Right ventricle myocardium inferior (tissue), 1 donor: ENCODE data around the gene GUCA1C. TPM values are rescaled to one million over a fixed set of nuclear protein-coding genes. Genes with fewer than 3 reads are reported as not detected.

Experiments used
- ATAC-seq: fragments of 200-7000 bp; cut with Tn5 transposase; one replicate; pipeline ENCODE4 v1.9.1; 2020; ENCODE audit warnings: mild to moderate bottlenecking, moderate library complexity
- DNase-seq: peaks from one replicate; pipeline ENCODE4 v3.0.0; 2021; ENCODE audit errors: missing footprints
- intact Hi-C: fragments of 100-400 bp; cut with DNase I; formaldehyde crosslinking; loops from one replicate; pipeline ENCODE4 v1.11.0; 2022
- total RNA-seq: library from RNA; stranded (reverse); fragmentation: NEBNext Ultra II Directional; extraction: Animal tissue kit (Norgen Biotek cat#: 25700); gene quantifications from one replicate; pipeline ENCODE4 v1.2.1, GENCODE V29; 2021
- donor health status: DM: no; HTN: yes; CAD: no; lungs with severe emphysema.

The GUCA1C gene
- total RNA-seq, 1 donor from 2014 or later: not detected

DNA sequence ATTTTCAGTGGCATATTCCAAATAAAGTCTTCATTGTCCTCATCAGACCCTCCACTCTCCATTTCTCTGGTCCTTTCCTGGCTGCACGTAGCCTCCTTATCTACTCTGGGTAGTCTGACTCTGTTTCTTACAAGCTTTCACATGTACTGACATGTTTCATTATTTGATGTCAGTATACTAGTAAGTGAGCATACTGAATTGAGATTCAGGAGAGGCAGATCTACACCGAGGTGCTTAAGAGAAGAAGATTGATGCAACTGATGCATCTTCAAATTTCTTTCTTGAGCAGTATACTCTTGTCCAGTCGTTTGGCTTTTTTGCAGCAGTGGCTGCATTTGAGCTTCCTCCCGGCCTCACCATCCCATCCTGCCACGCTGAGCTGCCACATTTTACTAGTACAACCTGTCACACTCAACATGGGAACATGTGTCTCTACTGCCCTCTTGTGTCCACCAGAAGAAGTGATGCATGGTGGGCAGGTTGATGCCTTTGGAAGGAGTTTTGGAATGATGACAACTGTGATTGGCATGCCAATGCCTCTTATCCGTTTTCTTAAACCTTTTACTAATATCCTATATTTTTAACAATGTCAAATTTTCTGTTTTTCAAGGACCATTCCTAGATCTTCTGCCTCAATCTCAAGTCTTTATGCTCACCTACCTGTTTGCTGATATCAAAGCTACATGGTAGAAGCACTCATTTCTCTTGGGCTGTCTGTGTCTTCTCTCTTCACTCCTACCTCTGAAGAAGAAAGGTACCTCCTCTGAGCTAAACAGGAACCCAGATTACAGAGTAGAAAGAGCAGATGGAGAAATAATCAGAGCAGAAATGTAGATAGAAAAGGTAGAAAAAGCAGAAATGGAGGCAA is 38.7 kb downstream of the GUCA1C start:
- DNase-seq (no peak), ATAC-seq (no peak)
- intact Hi-C loops: loop anchor here (5.0 kb wide), 1 partner anchor 253 kb away; no protein-coding TSS in a partner anchor

DNA sequence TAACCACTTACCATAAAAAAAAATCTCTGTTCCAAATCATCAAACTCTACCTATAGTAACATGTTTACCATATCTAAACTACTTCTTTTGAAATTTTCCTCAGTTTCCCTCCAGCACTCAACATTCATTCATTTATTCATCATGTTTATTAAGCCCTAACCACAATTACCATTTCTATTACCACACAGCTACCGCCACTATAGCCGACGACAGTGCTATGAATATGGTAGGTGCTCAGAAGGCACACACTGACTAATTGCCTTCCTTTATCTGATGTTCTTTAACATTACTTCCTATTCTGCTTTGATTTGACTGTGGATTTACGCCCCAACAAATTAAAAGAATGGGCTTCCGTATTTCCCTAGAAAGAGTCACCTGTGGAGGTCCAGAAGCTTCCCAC is 43.9 kb downstream of the GUCA1C start:
- no peak for DNase-seq
- no peak for ATAC-seq
- intact Hi-C loops: no loop called here

DNA sequence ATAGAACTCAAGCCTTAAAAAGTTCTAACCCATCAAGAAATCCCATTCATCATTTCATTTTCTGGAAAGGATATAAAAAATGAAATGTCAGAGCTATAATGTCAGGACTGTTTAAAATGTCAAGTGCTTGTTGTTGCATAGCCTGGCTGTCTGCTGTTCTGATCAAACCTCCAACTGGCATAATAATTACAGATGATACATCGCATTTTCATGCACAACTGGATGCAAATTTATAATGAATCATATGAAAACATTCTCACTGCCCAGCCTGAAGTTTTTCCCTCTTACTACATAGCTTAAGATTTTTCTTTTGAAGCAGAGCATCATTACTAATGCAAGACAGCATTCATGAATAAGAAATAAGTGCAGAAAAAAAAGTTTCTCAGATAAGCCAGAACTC is 46.5 kb downstream of the GUCA1C start:
- DNase-seq: no peak
- intact Hi-C loops: no loop called here

DNA sequence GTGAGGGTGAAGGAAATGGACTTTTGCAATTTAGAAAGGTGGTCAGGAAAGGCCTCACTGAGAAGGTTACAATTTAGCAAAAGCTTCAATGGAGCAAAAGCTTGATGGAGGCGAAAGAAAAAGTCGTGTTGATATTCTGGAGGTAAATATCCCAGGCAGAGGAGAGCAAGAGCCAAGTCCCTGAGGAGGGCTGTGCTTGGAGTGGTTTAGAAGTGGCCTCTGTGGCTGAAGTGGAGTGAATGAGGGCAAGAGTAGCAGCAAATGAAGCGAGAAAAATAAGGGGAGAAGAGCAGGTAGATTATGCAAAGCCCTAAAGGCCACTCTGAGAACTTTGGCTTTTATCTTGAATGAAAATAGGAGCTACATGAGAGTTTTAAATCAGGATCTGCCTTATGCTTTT is 54.1 kb downstream of the GUCA1C start:
- DNase-seq (no peak), ATAC-seq (no peak)
- intact Hi-C loops: no loop called here

More for the DNA sequence above, 46.5 kb downstream of the GUCA1C start:
- ATAC-seq: no peak

- intact Hi-C loops: no loop called here
- DNase-seq: no peak
- ATAC-seq: no peak
Observed at GRCh38 chr3:108897883-108898282, 55.8 kb downstream of the GUCA1C start.

DNA sequence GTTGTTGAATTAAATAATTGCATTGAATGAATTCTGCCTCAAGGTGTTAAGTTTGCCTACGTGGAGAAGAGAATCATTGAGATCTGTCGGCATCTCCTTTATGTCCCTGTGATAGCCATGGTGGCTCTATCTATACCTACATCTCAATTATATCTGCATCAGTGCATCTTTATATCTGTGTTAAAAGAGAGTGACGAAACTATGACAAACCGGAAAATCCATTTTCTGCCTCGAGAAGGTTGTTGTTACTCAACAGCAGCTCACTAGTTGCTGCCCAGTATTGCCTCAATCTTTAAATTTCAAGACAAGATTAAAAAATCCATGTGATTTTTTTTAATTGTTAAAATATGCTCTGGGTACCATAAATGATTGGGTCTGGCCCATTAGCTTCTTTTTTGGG is 58.7 kb downstream of the GUCA1C start:
- intact Hi-C loops: no loop called here
- no peak for ATAC-seq
- no peak for DNase-seq

DNA sequence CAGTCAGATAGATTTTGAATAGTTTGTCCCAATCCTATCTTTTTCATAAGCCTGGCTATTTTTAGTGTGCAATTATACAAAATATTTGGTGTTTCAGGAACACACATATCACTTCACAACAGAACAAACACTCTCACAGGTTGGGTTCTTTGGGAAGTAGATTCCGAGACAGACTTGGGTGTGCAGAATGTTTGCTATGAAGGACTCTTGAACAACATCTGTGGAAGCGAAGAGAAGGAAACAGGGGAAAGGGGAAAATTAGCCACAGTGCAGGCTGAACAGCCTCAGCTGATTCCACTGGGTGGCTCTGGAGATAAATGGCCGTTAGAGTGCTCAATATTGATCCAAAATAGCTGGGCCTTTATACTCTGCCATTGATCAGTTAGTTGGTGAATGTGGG is 61.8 kb downstream of the GUCA1C start:
- DNase-seq: no peak
- ATAC-seq: no peak
- intact Hi-C loops: no loop called here

GRCh38 chr3:108887777-108888176 is 65.9 kb downstream of the GUCA1C start:
- no peak for DNase-seq

GRCh38 chr3:108887121-108887520 is 66.6 kb downstream of the GUCA1C start:
- DNase-seq: no peak
- ATAC-seq: no peak
- intact Hi-C loops: no loop called here

More at GRCh38 chr3:108887777-108888176, 65.9 kb downstream of the GUCA1C start:
- no peak for ATAC-seq
- intact Hi-C loops: no loop called here

- ATAC-seq (no peak), DNase-seq (no peak)
- intact Hi-C loops: no loop called here
Observed at GRCh38 chr3:108883373-108883772, 70.3 kb downstream of the GUCA1C start.

DNA sequence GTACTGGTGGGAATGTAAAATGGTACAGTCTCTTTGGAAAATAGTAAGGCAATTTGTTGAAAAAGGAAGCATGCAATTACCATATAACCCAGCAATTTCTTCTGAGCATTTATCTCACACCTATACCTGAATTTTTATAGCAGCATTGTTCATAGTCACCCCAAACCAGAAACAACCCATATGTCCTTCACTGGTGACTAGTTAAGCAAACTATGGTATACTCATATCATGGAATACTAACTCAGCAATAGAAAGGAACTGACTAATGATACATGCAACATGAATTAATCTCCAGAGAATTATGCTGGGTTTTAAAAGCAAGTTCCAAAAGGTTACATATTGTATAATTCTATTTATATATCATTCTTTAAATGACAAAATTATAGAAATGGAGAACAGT is 70.9 kb downstream of the GUCA1C start:
- ATAC-seq (no peak), DNase-seq (no peak)
- intact Hi-C loops: no loop called here

DNA sequence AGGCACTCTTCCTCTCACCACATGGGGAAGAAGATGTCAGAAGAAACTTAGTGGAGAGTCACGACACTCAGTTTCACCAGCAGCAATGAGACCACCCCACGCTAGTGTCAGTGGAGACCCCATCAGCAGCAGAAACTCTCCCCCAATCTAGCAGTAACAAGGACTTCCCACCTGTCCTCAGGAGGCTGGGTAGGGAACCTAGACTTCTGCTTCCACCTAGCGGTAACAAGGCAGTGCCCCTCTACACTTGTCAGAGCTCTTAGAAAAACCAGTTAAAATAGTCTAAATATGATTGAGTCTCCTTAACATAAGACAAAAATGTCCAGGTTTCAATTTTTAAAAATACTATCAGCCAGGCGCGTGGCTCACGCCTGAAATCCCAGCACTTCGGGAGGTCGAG is 73.8 kb downstream of the GUCA1C start:
- intact Hi-C loops: no loop called here
- no peak for ATAC-seq

DNA sequence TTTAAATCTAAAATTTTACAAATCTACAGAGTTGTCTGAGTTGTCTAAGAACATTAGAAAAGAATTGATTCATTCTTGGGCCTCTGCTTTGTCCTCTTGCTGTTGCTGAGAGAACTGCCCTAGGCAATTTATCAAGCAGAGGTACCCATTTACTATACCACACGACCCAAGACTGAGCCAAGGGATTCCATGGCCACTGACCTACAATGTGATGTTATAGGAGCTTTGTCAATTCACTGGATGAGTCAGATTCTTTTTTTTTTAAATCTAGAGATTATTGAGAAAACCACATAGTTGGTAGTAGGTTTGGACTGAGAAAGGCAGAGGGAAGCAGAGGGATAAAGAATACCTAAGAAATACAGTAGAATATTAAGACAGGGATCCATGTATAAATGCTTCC is 75.8 kb downstream of the GUCA1C start:
- ATAC-seq: no peak
- intact Hi-C loops: no loop called here
- no peak for DNase-seq

More for the DNA sequence above, 73.8 kb downstream of the GUCA1C start:
- no peak for DNase-seq

DNA sequence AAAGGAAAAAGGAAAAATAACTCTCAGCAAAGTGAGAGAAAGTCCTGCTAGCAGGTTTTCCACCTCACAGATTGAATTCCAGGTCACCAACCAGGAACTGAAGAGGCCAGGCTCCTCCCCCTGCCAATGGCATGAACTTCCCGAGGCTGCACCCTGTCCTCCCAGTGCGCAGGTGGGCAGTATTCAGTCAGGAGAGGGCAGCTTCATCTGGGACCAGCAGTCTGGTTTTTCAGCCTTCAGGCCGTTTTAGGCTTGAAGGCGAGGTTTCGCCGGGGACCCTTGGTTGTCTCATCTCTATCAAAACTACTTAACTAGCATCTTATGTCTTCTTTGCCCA is 89.9 kb downstream of the GUCA1C start:
- DNase-seq: no peak
- intact Hi-C loops: no loop called here

DNA sequence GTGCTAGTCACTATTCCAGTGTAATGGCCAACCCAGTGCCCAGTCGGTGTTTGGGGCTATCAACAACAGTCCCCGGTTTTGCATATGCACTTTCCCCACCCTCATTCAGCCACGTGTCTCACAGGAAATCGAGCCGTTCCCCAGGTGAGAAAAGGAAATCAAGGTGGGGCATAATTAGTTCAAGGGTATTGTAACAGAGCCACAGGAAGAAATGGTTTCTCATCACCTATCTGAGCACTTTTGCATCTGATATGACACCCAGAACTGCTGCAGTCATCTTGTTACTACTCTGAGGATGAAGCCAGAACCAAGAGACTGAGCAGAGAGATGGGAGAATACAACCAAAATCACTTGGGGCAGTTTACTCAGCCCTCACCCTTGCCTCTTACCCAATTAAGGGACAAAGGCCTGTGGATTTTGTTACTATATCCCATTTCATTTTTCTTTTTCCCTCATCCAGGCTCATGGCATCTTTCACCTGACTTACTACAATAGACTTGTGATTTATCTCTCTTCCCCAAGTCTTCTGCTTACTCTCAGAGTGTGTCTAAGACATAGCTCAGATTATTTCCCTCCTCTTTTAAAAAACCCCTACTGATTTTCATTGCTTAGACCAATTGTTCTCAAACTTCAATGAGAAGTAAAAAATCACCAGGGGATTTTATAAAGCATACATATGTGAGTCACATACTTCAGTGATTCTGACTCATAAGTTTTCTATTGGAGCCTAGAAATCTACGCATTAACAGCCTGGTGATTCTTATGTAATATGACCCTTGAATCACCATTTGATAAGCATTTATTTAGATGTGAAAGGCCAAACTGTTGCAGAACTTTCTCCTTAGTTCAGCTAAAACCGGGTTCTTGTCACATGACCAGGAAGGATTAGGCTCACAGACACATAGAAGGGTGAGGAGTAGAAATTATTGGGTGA is 90.5 kb downstream of the GUCA1C start:
- DNase-seq (no peak), ATAC-seq (no peak)
- intact Hi-C loops: no loop called here

More for the DNA sequence above, 89.9 kb downstream of the GUCA1C start:
- no peak for ATAC-seq

DNA sequence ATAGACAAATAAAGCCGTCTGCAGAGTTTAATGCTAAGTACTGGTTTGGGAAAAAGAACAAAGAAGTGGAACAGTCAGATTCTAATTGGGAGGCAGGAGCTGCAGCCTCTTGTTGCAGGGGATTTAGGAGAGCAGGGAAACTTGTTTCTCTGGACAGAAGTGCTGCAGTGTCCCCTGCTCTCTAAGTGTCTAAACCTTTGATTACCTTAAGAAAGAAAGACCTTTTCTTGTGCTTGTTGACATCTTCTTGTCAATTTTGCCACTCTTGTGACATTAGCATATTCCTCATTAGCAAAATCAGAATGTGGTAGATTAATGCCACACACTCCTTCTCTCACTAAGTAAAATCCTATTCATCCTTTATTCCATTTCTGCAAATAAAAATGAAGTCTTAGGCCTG is 92.3 kb downstream of the GUCA1C start:
- ATAC-seq (no peak), DNase-seq (no peak)
- intact Hi-C loops: no loop called here
